IMR-90 (cell line): ENCODE data around the gene ADGRL3. TPM values are rescaled to one million over a fixed set of nuclear protein-coding genes. Genes with fewer than 3 reads are reported as not detected.

ENCODE experiments used
- ATAC-seq: fragments of 200-7000 bp; cut with Tn5 transposase; 2 replicates; pipeline ENCODE4 v1.9.1; 2020; ENCODE audit warnings: low read depth, mild to moderate bottlenecking, moderate library complexity
- BruUV-seq: library from RNA; stranded (reverse); fragments of 400-500 nt; replicated peaks from 2 replicates; lab custom pipeline; 2021; lab: Mats Ljungman, UMichigan
- CTCF ChIA-PET: fragments of 300-600 bp; formaldehyde crosslinking; extraction: SDS; loops from one replicate; lab custom pipeline; 2021; ENCODE audit warnings: antibody characterized with exemption; lab: Yijun Ruan, JAX
- POLR2A ChIA-PET: fragments of 300-600 bp; sonication (Branson Sonifier 250); formaldehyde crosslinking; loops from one replicate; lab custom pipeline; 2022; ENCODE audit warnings: antibody characterized with exemption; ENCODE audit not compliant: unreplicated experiment; lab: Charles Lee
- DNase-seq: peaks from one replicate; pipeline ENCODE4 v3.0.0; 2013
- H2AFZ ChIP-seq: replicated peaks from 2 replicates; pipeline ENCODE3; 2013; ENCODE audit warnings: low read length, mild to moderate bottlenecking; ENCODE audit not compliant: poor library complexity
- H2AK5ac ChIP-seq: 2 replicates; pipeline ENCODE4 v1.6.1; 2013; ENCODE audit warnings: low read depth, low read length, inconsistent platforms
- H2AK9ac ChIP-seq: replicated peaks from 2 replicates; pipeline ENCODE3; 2013; ENCODE audit warnings: mild to moderate bottlenecking, low read depth, low read length, moderate library complexity; ENCODE audit not compliant: poor library complexity
- H2BK120ac ChIP-seq: 2 replicates; pipeline ENCODE4 v1.6.1; 2013; ENCODE audit warnings: low read depth, low read length, inconsistent platforms
- H2BK15ac ChIP-seq: 3 replicates; pipeline ENCODE4 v1.6.1; 2013; ENCODE audit warnings: low read depth, low read length, inconsistent platforms
- H2BK20ac ChIP-seq: 2 replicates; pipeline ENCODE4 v1.6.1; 2013; ENCODE audit warnings: low read depth, mild to moderate bottlenecking, inconsistent platforms, low read length, moderate library complexity
- H2BK5ac ChIP-seq: 2 replicates; pipeline ENCODE4 v1.6.1; 2013; ENCODE audit warnings: mild to moderate bottlenecking, low read depth, low read length, inconsistent platforms; ENCODE audit not compliant: poor library complexity, severe bottlenecking
- H3K14ac ChIP-seq: replicated peaks from 2 replicates; pipeline ENCODE4 v1.6.1; 2013; ENCODE audit warnings: low read depth, low read length, inconsistent platforms
- H3K18ac ChIP-seq: 2 replicates; pipeline ENCODE4 v1.6.1; 2013; ENCODE audit warnings: low read depth, low read length, control low read depth
- H3K23ac ChIP-seq: 2 replicates; pipeline ENCODE4 v1.6.1; 2013; ENCODE audit warnings: low read depth, low read length, inconsistent platforms
- H3K27ac ChIP-seq: 2 replicates; pipeline ENCODE4 v1.5.1; 2013; ENCODE audit warnings: mild to moderate bottlenecking, control low read depth, low read length; ENCODE audit not compliant: insufficient read depth
- H3K27me3 ChIP-seq: 2 replicates; pipeline ENCODE4 v1.6.1; 2013; ENCODE audit warnings: low read length; ENCODE audit not compliant: control insufficient read depth, insufficient read depth
- H3K36me3 ChIP-seq: 2 replicates; pipeline ENCODE4 v1.6.1; 2013; ENCODE audit warnings: low read length, mixed read lengths; ENCODE audit not compliant: control insufficient read depth, insufficient read depth
- H3K4ac ChIP-seq: 2 replicates; pipeline ENCODE4 v1.6.1; 2013; ENCODE audit warnings: low read depth, low read length, inconsistent platforms
- H3K4me1 ChIP-seq: 2 replicates; pipeline ENCODE4 v1.6.1; 2013; ENCODE audit warnings: low read length, mixed read lengths; ENCODE audit not compliant: control insufficient read depth, insufficient read depth
- H3K4me2 ChIP-seq: 2 replicates; pipeline ENCODE4 v1.6.1; 2013; ENCODE audit warnings: low read depth, mild to moderate bottlenecking, control low read depth, low read length, moderate library complexity
- H3K4me3 ChIP-seq: 2 replicates; pipeline ENCODE4 v1.5.1; 2013; ENCODE audit warnings: low read depth, mild to moderate bottlenecking, control low read depth, low read length, moderate library complexity; ENCODE audit not compliant: insufficient read depth
- H3K56ac ChIP-seq: 2 replicates; pipeline ENCODE4 v1.6.1; 2013; ENCODE audit warnings: low read length, inconsistent platforms; ENCODE audit not compliant: insufficient read depth; ENCODE audit errors: extremely low read depth
- H3K79me1 ChIP-seq, 2 experiments: 2 replicates each; pipeline ENCODE4 v1.6.1; 2013; ENCODE audit warnings: low read length in 2 of 2, inconsistent platforms in 1 of 2, low read depth in 1 of 2
- H3K9ac ChIP-seq: 2 replicates; pipeline ENCODE4 v1.6.1; 2013; ENCODE audit warnings: low read depth, low read length, control low read depth
- H3K9me1 ChIP-seq: 2 replicates; pipeline ENCODE4 v1.6.1; 2013; ENCODE audit warnings: low read length, inconsistent platforms; ENCODE audit not compliant: insufficient read depth
- H3K9me3 ChIP-seq: 2 replicates; pipeline ENCODE4 v1.6.1; 2013; ENCODE audit warnings: low read length; ENCODE audit not compliant: control insufficient read depth, insufficient read depth
- H4K20me1 ChIP-seq: 2 replicates; pipeline ENCODE4 v1.6.1; 2013; ENCODE audit warnings: low read length, inconsistent platforms; ENCODE audit not compliant: insufficient read depth
- H4K5ac ChIP-seq: 2 replicates; pipeline ENCODE4 v1.6.1; 2013; ENCODE audit warnings: mild to moderate bottlenecking, low read depth, low read length, control low read depth
- H4K8ac ChIP-seq, 2 experiments: 2 replicates each; pipeline ENCODE4 v1.6.1; 2013; ENCODE audit warnings: low read depth in 2 of 2, low read length in 2 of 2, control low read depth in 1 of 2, inconsistent platforms in 1 of 2
- H4K91ac ChIP-seq: 2 replicates; pipeline ENCODE4 v1.6.1; 2013; ENCODE audit warnings: low read depth, low read length, inconsistent platforms; ENCODE audit not compliant: insufficient read depth
- FOS ChIP-seq: fragments of 150-350 bp; IDR thresholded peaks from 2 replicates; pipeline ENCODE4 v1.6.1; 2016; ENCODE audit warnings: low read depth, low read length
- MXI1 ChIP-seq: IDR thresholded peaks from 2 replicates; pipeline ENCODE4 v1.6.1; 2012; ENCODE audit warnings: low read depth, mild to moderate bottlenecking, low read length, moderate library complexity, borderline replicate concordance
- NFE2L2 ChIP-seq: fragments of 150-350 bp; IDR thresholded peaks from 2 replicates; pipeline ENCODE4 v1.6.1; 2016; ENCODE audit warnings: low read depth, mild to moderate bottlenecking, low read length
- RAD21 ChIP-seq: IDR thresholded peaks from 2 replicates; pipeline ENCODE4 v1.6.1; 2012; ENCODE audit warnings: low read length, improper control_type of control experiment
- RFX5 ChIP-seq: IDR thresholded peaks from 2 replicates; pipeline ENCODE4 v1.8.0; 2012; ENCODE audit warnings: low read depth, mild to moderate bottlenecking, low read length, moderate library complexity
- SMC3 ChIP-seq: fragments of 150-350 bp; IDR thresholded peaks from 2 replicates; pipeline ENCODE4 v1.6.1; 2016; ENCODE audit warnings: low read depth, mild to moderate bottlenecking, antibody characterized with exemption, low read length, moderate library complexity
- WGBS, 2 experiments: methylation state at CpG; one replicate each; pipeline versions ENCODE4 v1.1.5 to v1.1.7; 2013; ENCODE audit warnings: missing lambda C conversion rate in 2 of 2; ENCODE audit not compliant: insufficient read length in 1 of 2; ENCODE audit errors: extremely low coverage in 2 of 2; 5-methylcytosine and 5-hydroxymethylcytosine counted together
- dilution Hi-C: fragments of 300-500 bp; cut with HindIII; formaldehyde crosslinking; loops from one replicate; pipeline ENCODE4 v1.14.3; 2018; ENCODE audit warnings: low sequenced_read_pairs; ENCODE audit not compliant: unreplicated experiment
- in situ Hi-C: fragments of 300-500 bp; cut with MboI; formaldehyde crosslinking; loops from 3 replicates; pipeline ENCODE4 v1.14.3; 2019; ENCODE audit warnings: low sequenced_read_pairs, inconsistent platforms, mixed read lengths
- intact Hi-C: fragments of 100-400 bp; cut with micrococcal nuclease; formaldehyde crosslinking; loops from 2 replicates; pipeline ENCODE4 v1.10.0; 2022
- polyA plus RNA-seq, 3 experiments: library from polyadenylated mRNA; depleted of rRNA; stranded (reverse); fragments of >200 nt; gene quantifications; 2 replicates each; pipeline ENCODE4 v1.2.3, GENCODE V29; 2012; ENCODE audit warnings: low replicate concordance in 1 of 3
- total RNA-seq: library from RNA; depleted of rRNA; stranded (reverse); fragments of >200 nt; gene quantifications from 2 replicates; pipeline ENCODE4 v1.2.3, GENCODE V29; 2012
- TF ChIP-seq, protein P1 (sequence below): conservative IDR thresholded peaks from 2 replicates; pipeline ENCODE4 v1.5.1; 2012; ENCODE audit warnings: mild to moderate bottlenecking, low read depth, low read length, improper control_type of control experiment
- TF ChIP-seq, protein P2 (sequence below): fragments of 150-350 bp; IDR thresholded peaks from 2 replicates; pipeline ENCODE4 v1.6.1; 2016; ENCODE audit warnings: low read depth, mild to moderate bottlenecking, low read length, moderate library complexity, borderline replicate concordance

ADGRL3 gene
- total and polyA plus RNA-seq, 2 of the 4 experiments (the other 2 are of a cell fraction) = 0.46 to 2.5 TPM

GRCh38 chr4:61375301-61375700 is 175.2 kb downstream of the ADGRL3 start:
- no peak overlapping the region for H3K4me2 ChIP-seq

More at GRCh38 chr4:61375301-61375700, 175.2 kb downstream of the ADGRL3 start:
- H4K20me1 ChIP-seq = no peaks in the 10 kb centered on the region
- ATAC-seq (no peak), DNase-seq (no peak)
- H4K8ac ChIP-seq = no peak overlapping the region
- ChIA-PET CTCF (no interaction called here), POLR2A (no interaction called here)
- H3K36me3 ChIP-seq = no peaks in the 10 kb centered on the region
- no peak overlapping the region for H2AFZ ChIP-seq
- H3K4me3 ChIP-seq = no peak overlapping the region
- in situ Hi-C loops (no loop called here), dilution Hi-C loops (no loop called here), intact Hi-C loops (no loop called here)
- H3K27ac ChIP-seq = no peak overlapping the region
- no peak overlapping the region for H3K18ac ChIP-seq
- no peak overlapping the region for H2AK9ac ChIP-seq
- no peaks in the 10 kb centered on the region for H3K27me3 ChIP-seq
- no peak overlapping the region for H3K4ac ChIP-seq
- no peak overlapping the region for H2BK5ac ChIP-seq
- H3K9me1 ChIP-seq = no peaks in the 10 kb centered on the region
- H3K9me3 ChIP-seq = no peaks in the 10 kb centered on the region
- H3K4me1 ChIP-seq = no peaks in the 10 kb centered on the region
- no peak overlapping the region for H2BK15ac ChIP-seq
- no peak overlapping the region for H3K9ac ChIP-seq
- no peak overlapping the region for H2BK120ac ChIP-seq
- no peak overlapping the region for H4K91ac ChIP-seq
- H3K79me1 ChIP-seq = no peaks in the 10 kb centered on the region
- no TSS peak for BruUV-seq
- TF ChIP-seq, protein P1, sequence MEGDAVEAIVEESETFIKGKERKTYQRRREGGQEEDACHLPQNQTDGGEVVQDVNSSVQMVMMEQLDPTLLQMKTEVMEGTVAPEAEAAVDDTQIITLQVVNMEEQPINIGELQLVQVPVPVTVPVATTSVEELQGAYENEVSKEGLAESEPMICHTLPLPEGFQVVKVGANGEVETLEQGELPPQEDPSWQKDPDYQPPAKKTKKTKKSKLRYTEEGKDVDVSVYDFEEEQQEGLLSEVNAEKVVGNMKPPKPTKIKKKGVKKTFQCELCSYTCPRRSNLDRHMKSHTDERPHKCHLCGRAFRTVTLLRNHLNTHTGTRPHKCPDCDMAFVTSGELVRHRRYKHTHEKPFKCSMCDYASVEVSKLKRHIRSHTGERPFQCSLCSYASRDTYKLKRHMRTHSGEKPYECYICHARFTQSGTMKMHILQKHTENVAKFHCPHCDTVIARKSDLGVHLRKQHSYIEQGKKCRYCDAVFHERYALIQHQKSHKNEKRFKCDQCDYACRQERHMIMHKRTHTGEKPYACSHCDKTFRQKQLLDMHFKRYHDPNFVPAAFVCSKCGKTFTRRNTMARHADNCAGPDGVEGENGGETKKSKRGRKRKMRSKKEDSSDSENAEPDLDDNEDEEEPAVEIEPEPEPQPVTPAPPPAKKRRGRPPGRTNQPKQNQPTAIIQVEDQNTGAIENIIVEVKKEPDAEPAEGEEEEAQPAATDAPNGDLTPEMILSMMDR = no peak
- TF ChIP-seq MXI1 (no peak), NFE2L2 (no peak), RAD21 (no peak), FOS (no peak), RFX5 (no peak), SMC3 (no peak)
- TF ChIP-seq, protein P2, sequence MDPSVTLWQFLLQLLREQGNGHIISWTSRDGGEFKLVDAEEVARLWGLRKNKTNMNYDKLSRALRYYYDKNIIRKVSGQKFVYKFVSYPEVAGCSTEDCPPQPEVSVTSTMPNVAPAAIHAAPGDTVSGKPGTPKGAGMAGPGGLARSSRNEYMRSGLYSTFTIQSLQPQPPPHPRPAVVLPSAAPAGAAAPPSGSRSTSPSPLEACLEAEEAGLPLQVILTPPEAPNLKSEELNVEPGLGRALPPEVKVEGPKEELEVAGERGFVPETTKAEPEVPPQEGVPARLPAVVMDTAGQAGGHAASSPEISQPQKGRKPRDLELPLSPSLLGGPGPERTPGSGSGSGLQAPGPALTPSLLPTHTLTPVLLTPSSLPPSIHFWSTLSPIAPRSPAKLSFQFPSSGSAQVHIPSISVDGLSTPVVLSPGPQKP = no peak
- no peak overlapping the region for H2AK5ac ChIP-seq
- H3K56ac ChIP-seq = no peak overlapping the region
- no peak overlapping the region for H2BK20ac ChIP-seq
- no peak overlapping the region for H3K14ac ChIP-seq
- no peak overlapping the region for H3K23ac ChIP-seq
- WGBS, 2 experiments = no CpG with 5 or more reads among the region's 2 CpGs
- H4K5ac ChIP-seq = no peak overlapping the region
